NT2/D1 (cell line): ENCODE measurements around the gene ACSF3.

Experiments
- DNase-seq: peaks from one replicate; pipeline ENCODE4 v3.0.0-alpha.2; 2011; ENCODE audit warnings: low read depth, low spot score
- H3K27me3 ChIP-seq: 2 replicates; pipeline ENCODE4 v1.6.0; 2011; ENCODE audit warnings: mild to moderate bottlenecking; ENCODE audit not compliant: insufficient read length, insufficient read depth
- H3K36me3 ChIP-seq: 2 replicates; pipeline ENCODE4 v1.6.1; 2011; ENCODE audit warnings: mild to moderate bottlenecking, low read length, mixed read lengths; ENCODE audit not compliant: insufficient read depth, insufficient read length
- H3K4me1 ChIP-seq: 2 replicates; pipeline ENCODE4 v1.5.1; 2011; ENCODE audit not compliant: insufficient read depth, insufficient read length
- H3K4me3 ChIP-seq: 2 replicates; pipeline ENCODE4 v1.5.1; 2011; ENCODE audit warnings: low read depth; ENCODE audit not compliant: insufficient read length
- H3K9ac ChIP-seq: 2 replicates; pipeline ENCODE4 v1.6.0; 2011; ENCODE audit warnings: low read depth; ENCODE audit not compliant: insufficient read length
- H3K9me3 ChIP-seq: 2 replicates; pipeline ENCODE4 v1.5.1; 2011; ENCODE audit warnings: mild to moderate bottlenecking, low read length; ENCODE audit not compliant: insufficient read depth
- SUZ12 ChIP-seq: IDR thresholded peaks from 2 replicates; pipeline ENCODE4 v1.6.1; 2011; ENCODE audit not compliant: insufficient read length, insufficient read depth; ENCODE audit errors: extremely low read depth
- YY1 ChIP-seq: IDR thresholded peaks from 2 replicates; pipeline ENCODE4 v1.6.1; 2011; ENCODE audit not compliant: insufficient read length, insufficient read depth
- ZNF274 ChIP-seq: IDR thresholded peaks from 2 replicates; pipeline ENCODE4 v1.6.1; 2011; ENCODE audit warnings: mild to moderate bottlenecking, low read depth, low read length

Gene ACSF3

GRCh38 chr16:89141884-89142267, 48.2 kb downstream of the ACSF3 start:
- no peak for DNase-seq
- Histone ChIP-seq H3K27me3 (no peaks in the 10 kb centered on the region), H3K4me1 (no peaks in the 10 kb centered on the region), H3K36me3 (peaks cover 82% of the 10 kb centered on the region), H3K9ac (no peak overlapping the region), H3K9me3 (peaks cover 5% of the 10 kb centered on the region; the same call in 1 of the 2 replicates), H3K4me3 (no peak overlapping the region)
- TF ChIP-seq ZNF274: no peak
- TF ChIP-seq YY1: no peak
- TF ChIP-seq SUZ12: no peak

- no peaks in the 10 kb centered on the region for H3K4me1 ChIP-seq
- no peak for TF ChIP-seq YY1
- TF ChIP-seq SUZ12: no peak
- no peak for TF ChIP-seq ZNF274
- H3K36me3 ChIP-seq: peaks cover 78% of the 10 kb centered on the region
- DNase-seq: no peak
- H3K9ac ChIP-seq: no peak overlapping the region
- H3K4me3 ChIP-seq: no peak overlapping the region
- peaks cover 6% of the 10 kb centered on the region; the same call in 1 of the 2 replicates for H3K9me3 ChIP-seq
- H3K27me3 ChIP-seq: no peaks in the 10 kb centered on the region
Measured at GRCh38 chr16:89142474-89143195, 49.0 kb downstream of the ACSF3 start.

- TF ChIP-seq YY1 (no peak), SUZ12 (no peak), ZNF274 (no peak)
- no peak for DNase-seq
- H3K4me1 ChIP-seq: no peaks in the 10 kb centered on the region
Measured at GRCh38 chr16:89143201-89143741, 49.6 kb downstream of the ACSF3 start.

DNA sequence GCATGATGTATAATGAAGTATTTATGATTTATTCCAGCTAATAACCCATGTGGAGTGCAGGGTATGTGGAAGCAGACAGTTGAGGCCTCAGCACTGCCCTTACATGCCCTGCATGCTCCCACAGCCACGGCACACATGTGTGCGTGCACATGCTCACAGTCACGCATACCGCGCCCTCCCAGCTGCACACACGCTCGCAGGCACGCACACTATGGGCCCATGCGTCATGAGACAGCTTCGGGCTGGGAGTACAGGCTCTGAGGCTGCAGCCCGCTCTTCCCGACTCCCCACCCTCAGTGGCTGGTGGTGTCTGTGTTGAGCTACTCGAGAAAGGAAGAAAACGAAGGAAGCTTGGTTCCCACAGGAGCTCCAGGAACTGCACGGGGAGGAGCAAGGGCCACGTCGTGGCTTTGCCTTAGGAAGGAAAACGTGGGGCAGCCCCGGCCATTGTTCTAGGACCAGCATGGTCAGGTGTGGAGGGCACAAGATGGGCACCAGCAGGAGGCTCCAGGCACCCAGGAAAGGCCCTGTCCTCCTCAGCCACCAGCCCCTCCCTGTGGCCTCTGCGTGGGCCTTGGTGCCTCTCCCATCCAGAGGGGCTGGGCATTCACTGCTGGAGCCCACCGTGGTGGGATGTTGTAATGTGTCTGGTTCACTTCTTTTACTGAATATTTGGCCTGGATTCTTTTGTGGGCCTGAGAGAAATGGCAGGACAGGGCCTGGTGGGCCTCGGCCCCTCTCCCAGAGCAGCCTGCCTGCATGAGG, 50.4 kb downstream of the ACSF3 start:
- DNase-seq: no peak
- Histone ChIP-seq H3K27me3 (no peaks in the 10 kb centered on the region), H3K36me3 (peaks cover 73% of the 10 kb centered on the region), H3K4me1 (no peaks in the 10 kb centered on the region), H3K4me3 (no peak overlapping the region), H3K9me3 (peaks cover 17% of the 10 kb centered on the region; the same call in 1 of the 2 replicates), H3K9ac (no peak overlapping the region)
- TF ChIP-seq SUZ12 (no peak), ZNF274 (no peak), YY1 (no peak)

More at GRCh38 chr16:89143201-89143741, 49.6 kb downstream of the ACSF3 start:
- no peak overlapping the region for H3K4me3 ChIP-seq
- H3K27me3 ChIP-seq: no peaks in the 10 kb centered on the region
- peaks cover 73% of the 10 kb centered on the region for H3K36me3 ChIP-seq
- peaks cover 9% of the 10 kb centered on the region; the same call in 1 of the 2 replicates for H3K9me3 ChIP-seq
- H3K9ac ChIP-seq: no peak overlapping the region

GRCh38 chr16:89144681-89145080, 51.0 kb downstream of the ACSF3 start:
- Histone ChIP-seq H3K4me1 (no peaks in the 10 kb centered on the region), H3K4me3 (no peak overlapping the region), H3K9me3 (peaks cover 23% of the 10 kb centered on the region; the same call in 1 of the 2 replicates), H3K36me3 (peaks cover 77% of the 10 kb centered on the region), H3K9ac (no peak overlapping the region), H3K27me3 (no peaks in the 10 kb centered on the region)
- TF ChIP-seq SUZ12 (no peak), ZNF274 (no peak), YY1 (no peak)
- no peak for DNase-seq

DNA sequence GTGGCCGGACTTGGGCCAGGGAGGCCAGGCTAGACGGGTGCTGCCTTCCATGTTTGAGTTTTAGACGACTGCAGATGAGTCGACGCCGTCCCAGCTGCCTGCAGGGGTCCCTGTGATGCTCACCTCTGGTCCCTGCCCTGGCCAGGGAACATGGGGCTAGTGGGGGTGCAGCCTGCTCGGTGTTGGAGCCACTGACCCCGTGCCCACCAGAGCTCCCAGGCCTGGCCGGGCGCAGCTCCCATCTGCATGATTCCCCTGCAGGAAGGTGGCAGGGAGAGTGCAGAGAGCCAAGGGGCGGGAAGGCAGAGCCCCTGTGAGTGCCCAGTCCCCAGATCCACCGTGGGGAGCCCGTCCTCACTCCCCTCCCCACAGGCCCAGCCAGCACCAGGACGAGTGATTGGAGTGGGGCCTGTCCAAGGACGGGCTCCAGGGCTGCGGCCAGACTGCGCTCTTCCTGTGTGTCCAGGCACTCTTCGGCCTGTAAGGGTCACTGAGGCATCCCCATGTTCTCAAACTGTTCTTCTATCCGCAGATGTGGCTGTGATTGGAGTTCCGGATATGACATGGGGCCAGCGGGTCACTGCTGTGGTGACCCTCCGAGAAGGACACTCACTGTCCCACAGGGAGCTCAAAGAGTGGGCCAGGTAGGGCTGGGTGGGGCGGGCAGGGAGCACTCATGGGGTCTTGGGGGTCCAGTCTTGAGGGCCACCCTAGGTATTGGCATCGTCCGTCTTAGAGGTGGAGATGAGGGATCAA, 51.9 kb downstream of the ACSF3 start:
- H3K36me3 ChIP-seq: peaks cover 77% of the 10 kb centered on the region
- H3K27me3 ChIP-seq: no peaks in the 10 kb centered on the region
- H3K9me3 ChIP-seq: peaks cover 24% of the 10 kb centered on the region; the same call in 1 of the 2 replicates
- DNase-seq: no peak
- no peak overlapping the region for H3K4me3 ChIP-seq
- H3K4me1 ChIP-seq: no peaks in the 10 kb centered on the region
- TF ChIP-seq YY1 (no peak), SUZ12 (no peak), ZNF274 (no peak)
- no peak overlapping the region for H3K9ac ChIP-seq
